Nephron progenitor cell (in vitro differentiated cells): Measurements from ENCODE around the gene PHETA1.
"Not testable (repeated sequence)": the region's sequence is repeated elsewhere in the genome, so short reads cannot be mapped to it uniquely, and the experiment has no call there.

Source experiments
- DNase-seq: peaks from one replicate; pipeline ENCODE4 v3.0.0; 2021
- H3K27ac Mint-ChIP-seq: 2 replicates; pipeline ENCODE4 v1.8.0; 2021; ENCODE audit warnings: mild to moderate bottlenecking, moderate library complexity, mixed read lengths
- H3K27me3 Mint-ChIP-seq: 2 replicates; pipeline ENCODE4 v1.8.0; 2021; ENCODE audit warnings: mild to moderate bottlenecking, low read depth, mixed read lengths; ENCODE audit not compliant: poor library complexity
- H3K36me3 Mint-ChIP-seq: 2 replicates; pipeline ENCODE4 v1.8.0; 2021; ENCODE audit warnings: low read depth, mixed read lengths
- H3K4me1 Mint-ChIP-seq: 2 replicates; pipeline ENCODE4 v1.8.0; 2021; ENCODE audit warnings: mixed read lengths
- H3K4me3 Mint-ChIP-seq: 2 replicates; pipeline ENCODE4 v1.8.0; 2021; ENCODE audit warnings: mild to moderate bottlenecking, moderate library complexity, mixed read lengths
- H3K9me3 Mint-ChIP-seq: 2 replicates; pipeline ENCODE4 v1.8.0; 2021; ENCODE audit warnings: mild to moderate bottlenecking, moderate library complexity, mixed read lengths
- CTCF ChIP-seq: fragments of 200-600 bp; sonication (generic); IDR thresholded peaks from 2 replicates; pipeline ENCODE4 v1.5.0; 2021; ENCODE audit warnings: antibody characterized with exemption

PHETA1 gene

GRCh38 chr12:111338096-111338495 lies 30.8 kb downstream of the PHETA1 start:
- Mint-ChIP-seq H3K27ac (no peak overlapping the region), H3K36me3 (no peaks in the 10 kb centered on the region), H3K27me3 (no peaks in the 10 kb centered on the region), H3K4me3 (no peak overlapping the region), H3K9me3 (no peaks in the 10 kb centered on the region), H3K4me1 (no peaks in the 10 kb centered on the region)
- no peak for DNase-seq
- no peak for TF ChIP-seq CTCF

- Mint-ChIP-seq H3K27ac (peak overlapping the region; percentile 66), H3K27me3 (peaks cover 2% of the 10 kb centered on the region), H3K4me1 (no peaks in the 10 kb centered on the region), H3K4me3 (no peak overlapping the region), H3K9me3 (no peaks in the 10 kb centered on the region), H3K36me3 (no peaks in the 10 kb centered on the region)
- no peak for DNase-seq
- TF ChIP-seq CTCF, result no peak
Measured at GRCh38 chr12:111337371-111337770, 31.5 kb downstream of the PHETA1 start.

- H3K4me1 Mint-ChIP-seq, DNase-seq, H3K36me3 Mint-ChIP-seq, H3K27ac Mint-ChIP-seq, H3K4me3 Mint-ChIP-seq, H3K27me3 Mint-ChIP-seq, H3K9me3 Mint-ChIP-seq: not testable (repeated sequence)
Measured at GRCh38 chr12:111336411-111336810, 32.5 kb downstream of the PHETA1 start.

- Mint-ChIP-seq H3K4me3 (no peak overlapping the region), H3K27ac (no peak overlapping the region), H3K36me3 (no peaks in the 10 kb centered on the region), H3K9me3 (no peaks in the 10 kb centered on the region), H3K27me3 (peaks cover 3% of the 10 kb centered on the region), H3K4me1 (no peaks in the 10 kb centered on the region)
- DNase-seq, result no peak
- no peak for TF ChIP-seq CTCF
Measured at GRCh38 chr12:111335811-111336210, 33.1 kb downstream of the PHETA1 start.

- H3K4me3 Mint-ChIP-seq, H3K27ac Mint-ChIP-seq, DNase-seq, H3K36me3 Mint-ChIP-seq, H3K9me3 Mint-ChIP-seq, H3K27me3 Mint-ChIP-seq, H3K4me1 Mint-ChIP-seq: not testable (repeated sequence)
Measured at GRCh38 chr12:111335301-111335700, 33.6 kb downstream of the PHETA1 start.

- no peak overlapping the region for H3K27ac Mint-ChIP-seq
- TF ChIP-seq CTCF, result no peak
Measured at GRCh38 chr12:111334393-111334915, 34.4 kb downstream of the PHETA1 start.

GRCh38 chr12:111330800-111331752 lies 37.8 kb downstream of the PHETA1 start:
- DNase-seq, result no peak
- Mint-ChIP-seq H3K4me3 (no peak overlapping the region), H3K4me1 (peaks cover 5% of the 10 kb centered on the region), H3K27ac (no peak overlapping the region), H3K27me3 (peaks cover 12% of the 10 kb centered on the region), H3K36me3 (no peaks in the 10 kb centered on the region), H3K9me3 (peaks cover 4% of the 10 kb centered on the region)
- peak; percentile 46 for TF ChIP-seq CTCF

More at GRCh38 chr12:111334393-111334915, 34.4 kb downstream of the PHETA1 start:
- Mint-ChIP-seq H3K4me1 (no peaks in the 10 kb centered on the region), H3K9me3 (no peaks in the 10 kb centered on the region), H3K36me3 (no peaks in the 10 kb centered on the region), H3K4me3 (no peak overlapping the region), H3K27me3 (peaks cover 3% of the 10 kb centered on the region)
- no peak for DNase-seq
